G401 (cell line): ENCODE results near the gene HDGFL2. TPM values are rescaled to one million over a fixed set of nuclear protein-coding genes. Genes with fewer than 3 reads are reported as not detected.

Experiments used
- DNase-seq: peaks from one replicate; pipeline ENCODE4 v3.0.0-alpha.2; 2015; ENCODE audit warnings: low spot score
- in situ Hi-C: cut with HindIII; loops from 2 replicates; pipeline ENCODE4 v1.10.0; 2016; ENCODE audit warnings: low sequenced_read_pairs, mixed read lengths
- total RNA-seq: library from RNA; depleted of rRNA; stranded (reverse); fragments of >200 nt; shearing (Covaris generic); gene quantifications from 2 replicates; pipeline ENCODE4 v1.2.3, GENCODE V29; 2014

Gene HDGFL2
- total RNA-seq, 1 experiment from 2014 or later: 106 TPM

DNA sequence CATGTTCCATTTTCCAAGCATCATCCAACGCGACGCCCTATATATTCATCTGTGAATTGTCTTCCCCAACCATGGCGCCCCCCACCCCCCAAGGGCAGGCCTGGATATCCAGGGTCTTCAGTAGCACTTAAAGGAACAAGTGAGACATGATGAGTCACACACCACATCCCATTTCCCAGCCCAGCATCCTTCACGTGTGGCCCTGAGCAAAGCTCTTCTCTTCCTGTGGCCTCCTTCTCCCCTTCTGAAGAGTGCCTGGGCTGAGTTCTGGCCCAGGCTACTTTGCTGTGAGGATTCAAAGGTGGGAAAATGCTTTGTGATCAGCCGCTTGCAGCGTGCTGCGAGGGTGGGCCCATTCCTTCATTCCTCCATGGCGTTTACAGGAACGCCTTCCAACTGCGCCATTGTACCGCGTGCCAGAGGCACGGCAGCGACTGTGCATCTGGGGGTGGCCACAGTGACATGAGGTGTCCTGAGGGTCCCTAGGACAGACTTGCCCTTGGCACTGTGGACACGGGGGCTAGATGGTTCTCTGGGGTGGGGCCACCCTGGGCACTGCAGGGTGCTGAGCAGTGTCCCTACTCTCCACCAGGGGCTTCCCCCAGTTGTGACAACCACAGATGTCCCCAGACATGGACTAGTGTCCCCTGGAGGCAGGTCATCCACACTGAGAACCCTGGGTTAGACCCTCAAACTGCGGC lies 34.5 kb downstream of the HDGFL2 start:
- DNase-seq: no peak
- in situ Hi-C loops: no loop called here

DNA sequence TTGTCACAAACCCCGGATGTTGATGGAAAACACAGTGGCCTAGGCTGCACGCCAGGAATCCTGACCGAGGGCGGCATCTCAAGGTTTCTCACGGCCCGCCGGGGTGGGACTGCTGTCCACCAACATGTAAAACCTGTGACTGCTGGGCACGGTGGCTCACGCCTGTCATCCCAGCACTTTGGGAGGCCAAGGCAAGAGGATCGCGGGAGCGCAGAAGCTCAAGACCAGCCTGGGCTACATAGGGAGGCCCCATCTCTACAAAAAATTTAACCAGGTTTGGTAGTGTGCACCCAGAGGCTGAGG lies 35.0 kb downstream of the HDGFL2 start:
- no peak for DNase-seq
- in situ Hi-C loops: no loop called here

DNA sequence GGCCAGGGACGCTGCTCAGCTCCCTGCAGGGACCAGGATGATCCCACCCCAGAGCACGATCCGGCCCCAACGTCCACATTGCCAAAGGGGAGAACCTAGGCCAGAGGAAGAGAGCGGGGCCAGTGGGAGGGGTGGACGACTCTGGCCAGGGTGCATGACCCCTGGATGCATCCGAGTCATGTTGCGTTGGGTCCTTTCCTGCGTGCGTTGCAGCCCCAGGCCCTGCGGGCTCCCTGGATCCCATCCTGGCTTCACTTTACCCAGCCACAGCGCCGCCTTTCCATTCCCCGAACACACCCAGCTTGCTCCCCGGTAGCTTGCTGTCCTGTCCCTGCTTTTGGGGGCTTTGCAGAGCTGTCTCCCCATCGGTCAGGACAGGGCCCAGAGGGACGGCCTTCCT lies 35.7 kb downstream of the HDGFL2 start:
- no peak for DNase-seq
- in situ Hi-C loops: no loop called here

DNA sequence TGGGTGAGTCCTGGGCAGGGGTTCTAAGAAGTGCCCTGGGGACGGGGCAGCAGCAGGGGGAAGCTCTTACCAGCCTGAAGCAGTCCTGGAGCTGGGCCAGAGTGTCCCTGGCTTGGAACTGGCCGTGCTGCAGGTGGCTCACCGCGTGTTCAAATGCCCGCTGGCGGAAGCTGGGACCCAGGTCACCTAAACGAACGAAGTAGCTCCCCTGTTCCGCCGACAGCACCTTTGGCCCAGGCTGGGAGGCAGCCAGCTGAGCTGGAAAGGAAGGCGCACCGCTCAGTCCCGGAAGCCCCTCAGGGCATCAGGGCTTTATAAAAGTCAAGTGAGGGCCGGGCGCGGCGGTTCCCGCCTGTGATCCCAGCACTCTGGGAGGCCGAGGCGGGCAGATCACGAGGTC lies 36.6 kb downstream of the HDGFL2 start:
- in situ Hi-C loops: no loop called here
- no peak for DNase-seq

DNA sequence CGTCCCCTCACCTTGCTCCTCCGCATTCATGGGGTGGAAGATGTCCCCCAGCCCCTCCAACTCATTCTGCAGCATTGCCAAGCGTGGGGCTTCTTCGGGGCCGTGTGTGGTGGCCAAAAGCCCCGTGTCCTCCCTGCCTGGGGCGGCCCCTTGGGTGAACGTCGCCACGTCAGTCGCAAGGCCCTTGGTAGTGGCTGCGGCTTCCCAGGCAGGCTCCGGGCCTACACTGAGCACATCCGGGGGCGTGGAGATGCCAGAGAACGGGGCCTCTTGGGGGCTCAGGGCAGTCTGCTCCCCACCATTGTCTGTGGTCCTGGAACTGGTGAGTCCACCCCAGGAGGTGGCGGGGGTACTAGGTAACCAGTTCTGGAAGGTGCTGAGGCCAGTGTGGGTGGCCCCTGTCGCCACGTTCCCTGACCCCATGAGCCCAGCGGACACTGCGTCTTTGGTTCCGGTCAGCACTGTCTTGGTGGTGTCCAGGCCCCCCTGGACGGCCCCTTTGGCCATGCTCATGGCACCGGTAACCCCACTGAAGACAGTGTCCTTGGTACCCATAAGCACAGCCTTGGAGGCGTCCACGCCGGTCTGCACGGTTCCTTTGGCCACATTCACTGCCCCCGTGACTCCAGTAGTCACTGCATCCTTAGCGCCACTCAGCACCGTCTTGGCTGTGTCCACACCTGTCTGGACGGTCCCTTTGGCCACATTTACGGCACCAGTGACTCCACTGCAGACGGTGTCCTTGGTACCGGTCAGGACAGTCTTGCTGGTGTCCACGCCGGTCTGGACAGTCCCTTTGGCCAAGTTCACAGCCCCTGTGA lies 38.5 kb downstream of the HDGFL2 start:
- DNase-seq: no peak
- in situ Hi-C loops: no loop called here

DNA sequence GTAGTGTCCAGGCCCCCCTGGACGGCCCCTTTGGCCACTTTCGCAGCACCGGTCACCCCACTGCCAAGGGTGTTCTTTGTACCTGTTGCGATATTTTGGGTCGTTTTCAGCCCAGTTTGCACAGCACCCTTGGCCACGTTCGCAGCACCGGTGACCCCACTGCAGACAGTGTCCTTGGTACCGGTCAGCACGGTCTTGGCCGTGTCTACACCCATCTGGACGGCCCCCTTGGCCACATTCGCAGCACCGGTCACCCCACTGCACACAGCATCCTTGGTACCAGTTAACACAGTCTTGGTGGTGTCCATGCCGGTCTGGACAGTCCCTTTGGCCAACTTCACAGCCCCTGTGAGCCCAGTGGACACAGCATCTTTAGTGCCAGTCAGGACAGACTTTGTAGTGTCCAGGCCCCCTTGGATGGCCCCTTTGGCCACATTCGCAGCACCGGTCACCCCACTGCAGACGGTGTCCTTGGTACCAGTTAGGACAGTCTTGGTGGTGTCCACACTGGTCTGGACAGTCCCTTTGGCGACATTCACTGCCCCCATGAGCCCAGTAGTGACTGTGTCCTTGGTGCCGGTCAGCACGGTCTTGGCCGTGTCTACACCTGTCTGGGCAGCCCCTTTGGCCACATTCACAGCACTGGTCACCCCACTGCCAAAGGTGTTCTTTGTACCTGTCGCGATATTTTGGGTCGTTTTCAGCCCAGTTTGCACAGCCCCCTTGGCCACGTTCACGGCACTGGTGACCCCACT lies 39.4 kb downstream of the HDGFL2 start:
- in situ Hi-C loops: no loop called here
- no peak for DNase-seq

DNA sequence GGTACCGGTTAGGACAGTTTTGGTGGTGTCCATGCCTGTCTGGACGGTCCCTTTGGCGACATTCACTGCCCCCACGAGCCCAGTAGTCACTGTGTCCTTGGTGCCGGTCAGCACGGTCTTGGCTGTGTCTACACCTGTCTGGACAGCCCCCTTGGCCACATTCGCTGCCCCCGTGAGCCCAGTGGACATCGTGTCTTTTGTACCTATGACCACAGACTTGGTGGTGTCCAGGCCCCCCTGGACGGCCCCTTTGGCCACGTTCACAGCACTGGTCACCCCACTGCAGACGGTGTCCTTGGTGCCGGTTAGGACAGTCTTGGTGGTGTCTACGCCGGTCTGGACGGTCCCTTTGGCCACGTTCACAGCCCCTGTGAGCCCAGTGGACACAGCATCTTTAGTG lies 40.0 kb downstream of the HDGFL2 start:
- in situ Hi-C loops: no loop called here
- no peak for DNase-seq

DNA sequence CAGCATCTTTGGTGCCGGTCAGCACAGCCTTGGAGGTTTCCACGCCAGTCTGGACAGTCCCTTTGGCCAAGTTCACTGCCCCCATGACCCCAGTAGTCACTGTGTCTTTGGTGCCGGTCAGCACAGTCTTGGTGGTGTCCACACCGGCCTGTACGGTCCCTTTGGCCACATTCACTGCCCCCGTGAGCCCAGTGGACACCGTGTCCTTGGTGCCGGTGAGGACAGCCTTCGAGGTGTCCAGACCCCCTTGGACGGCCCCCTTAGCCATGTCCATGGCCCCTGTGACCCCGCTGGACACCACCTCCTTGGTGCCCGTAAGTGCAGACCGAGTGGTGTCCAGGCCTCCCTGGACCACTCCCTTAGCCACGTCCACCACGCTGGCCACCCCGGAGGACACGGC lies 41.2 kb downstream of the HDGFL2 start:
- DNase-seq: no peak
- in situ Hi-C loops: no loop called here

DNA sequence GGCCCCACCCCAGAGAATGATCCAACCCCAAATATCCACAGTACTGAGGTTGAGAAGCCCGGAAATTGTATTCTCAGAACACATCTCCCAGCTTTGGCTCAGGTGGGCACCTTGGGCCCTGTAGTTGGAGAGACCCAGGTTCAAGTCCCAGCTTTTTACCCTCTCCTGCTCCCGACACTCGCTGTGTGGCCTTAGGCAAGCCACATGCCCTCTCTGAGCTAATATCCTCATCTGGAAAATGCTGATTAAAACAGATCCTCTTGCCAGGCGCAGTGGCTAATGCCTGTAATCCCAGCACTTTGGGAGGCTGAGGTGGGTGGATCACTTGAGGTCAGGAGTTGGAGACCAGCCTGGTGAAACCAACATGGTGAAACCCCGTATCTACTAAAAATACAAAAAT lies 43.6 kb downstream of the HDGFL2 start:
- in situ Hi-C loops: no loop called here
- no peak for DNase-seq

DNA sequence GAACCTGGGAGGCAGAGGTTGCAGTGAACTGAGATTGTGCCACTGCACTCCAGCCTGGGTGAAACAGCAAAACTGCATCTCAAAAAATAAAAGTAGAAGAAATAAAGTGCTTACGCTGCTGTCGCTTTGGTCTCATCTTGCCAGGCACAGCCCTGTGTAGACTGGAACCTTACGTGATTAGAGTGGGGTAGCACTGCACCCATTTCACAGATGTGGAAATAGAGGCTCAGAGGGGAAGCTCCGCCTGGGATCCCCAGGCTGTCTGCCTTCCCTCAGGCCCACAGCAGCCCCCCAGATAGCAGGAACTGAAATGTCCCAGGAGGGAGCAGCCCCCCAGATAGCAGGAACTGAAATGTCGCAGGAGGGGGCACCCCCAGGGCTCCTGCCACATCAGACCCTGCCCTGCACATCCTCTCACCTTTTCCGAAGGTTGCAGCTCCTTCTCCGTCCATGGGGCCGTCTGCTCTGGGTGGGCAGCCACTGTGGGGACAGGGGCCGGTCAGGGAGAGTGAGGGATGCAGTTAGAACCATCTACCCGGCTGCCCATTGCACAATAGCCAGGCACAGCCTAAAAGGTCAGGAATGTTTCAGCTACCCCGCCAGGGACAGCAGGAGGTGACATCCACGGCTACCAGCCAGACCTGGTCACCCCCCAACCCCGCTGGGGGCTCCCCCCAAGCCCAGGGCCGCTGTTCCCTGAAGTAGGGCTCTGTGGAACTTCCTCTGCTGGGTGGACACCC lies 44.3 kb downstream of the HDGFL2 start:
- no peak for DNase-seq
- in situ Hi-C loops: no loop called here

DNA sequence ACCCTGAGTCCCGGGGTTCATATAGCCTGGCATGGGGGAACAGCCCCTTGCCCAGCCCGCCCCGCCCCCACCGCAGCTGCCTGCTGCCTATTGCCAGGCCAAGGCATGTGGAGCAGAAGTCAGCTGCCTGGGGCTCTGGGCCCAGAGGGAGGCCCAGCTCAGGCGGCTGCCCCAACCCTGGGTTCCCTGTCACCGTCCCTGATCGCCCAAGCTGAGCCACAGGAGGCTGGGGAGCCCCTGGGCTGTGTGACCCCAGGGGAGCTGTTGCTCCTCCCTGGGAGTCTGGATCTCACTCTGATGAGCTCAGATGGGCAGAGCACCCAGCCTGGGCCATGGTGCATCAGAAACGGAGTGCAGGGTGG lies 44.8 kb downstream of the HDGFL2 start:
- in situ Hi-C loops: no loop called here
- no peak for DNase-seq

DNA sequence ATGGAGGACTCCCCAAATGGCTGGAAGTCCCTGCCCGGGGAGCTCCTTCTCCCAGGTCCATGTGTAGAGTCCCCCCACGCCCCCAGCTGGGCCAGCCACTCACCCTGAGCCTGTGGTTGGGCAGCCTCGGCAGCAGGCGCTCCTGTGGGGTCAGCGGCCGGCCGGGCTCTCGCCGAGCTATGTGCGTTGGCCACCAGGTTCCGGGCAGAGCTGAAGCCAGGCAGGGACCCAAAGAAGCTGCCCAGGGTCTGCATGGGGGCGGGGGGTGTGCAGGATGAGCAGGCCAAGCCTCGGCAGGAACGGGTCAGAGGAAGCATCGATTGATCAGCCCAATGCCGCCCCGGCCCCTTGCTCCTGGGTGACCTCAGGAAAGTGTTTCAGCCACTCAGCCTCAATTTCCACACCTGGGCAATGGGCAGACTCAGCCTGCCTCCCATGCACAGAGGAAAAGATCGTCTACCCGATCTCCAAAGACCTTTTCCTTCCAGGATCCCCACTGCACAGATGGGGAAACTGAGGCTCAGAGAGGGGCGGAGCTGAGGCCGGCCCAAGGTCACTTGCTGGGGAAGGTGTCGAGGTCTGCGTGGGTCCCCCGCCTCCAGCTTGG lies 45.5 kb downstream of the HDGFL2 start:
- in situ Hi-C loops: no loop called here
- DNase-seq: no peak

DNA sequence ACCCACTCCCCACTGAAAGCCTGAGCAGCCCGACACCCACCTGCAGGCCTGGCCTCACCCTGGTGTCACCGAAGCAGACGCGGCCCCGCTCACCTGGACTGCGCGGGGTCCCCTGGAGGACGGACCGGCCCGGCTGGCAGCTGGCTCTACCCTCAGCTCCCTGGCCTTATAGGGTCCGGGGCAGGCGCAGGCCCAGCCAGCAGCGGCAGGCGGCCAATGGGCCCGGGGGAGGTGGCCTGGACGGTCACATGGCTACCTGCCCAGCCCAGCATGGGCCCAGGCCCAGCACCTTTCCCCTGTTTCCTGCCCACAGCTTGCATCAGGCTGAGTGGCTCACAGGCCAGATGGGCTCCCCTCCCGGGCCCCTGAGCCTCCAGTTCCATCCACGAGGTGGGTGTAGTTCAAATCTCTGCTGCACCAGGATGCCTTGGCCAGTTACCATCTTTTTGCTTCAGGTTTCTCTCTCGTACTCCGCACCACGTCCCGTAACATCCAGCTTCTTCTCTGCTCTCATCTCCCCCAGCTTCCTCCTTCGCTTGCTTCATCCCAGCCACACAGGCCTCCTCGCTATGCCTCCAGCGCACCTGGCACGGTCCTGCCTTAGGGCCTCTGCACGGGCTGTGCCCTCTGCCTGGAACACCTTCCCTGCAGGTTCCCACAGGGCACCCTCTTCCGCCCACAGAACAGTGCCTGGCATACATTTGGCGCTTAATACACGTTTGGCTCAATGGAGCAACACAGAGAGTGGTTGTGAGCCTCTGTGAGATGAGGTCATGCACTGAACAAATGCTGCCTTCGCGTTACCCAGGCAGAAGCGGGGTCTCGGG lies 46.5 kb downstream of the HDGFL2 start, which contains the start of gene PLIN4:
Gene PLIN4 (minus strand): TSS at position 142 of the 827 bp plus-strand sequence. CDS start 214 bp downstream, outside the sequence.
- no peak for DNase-seq
- in situ Hi-C loops: no loop called here

DNA sequence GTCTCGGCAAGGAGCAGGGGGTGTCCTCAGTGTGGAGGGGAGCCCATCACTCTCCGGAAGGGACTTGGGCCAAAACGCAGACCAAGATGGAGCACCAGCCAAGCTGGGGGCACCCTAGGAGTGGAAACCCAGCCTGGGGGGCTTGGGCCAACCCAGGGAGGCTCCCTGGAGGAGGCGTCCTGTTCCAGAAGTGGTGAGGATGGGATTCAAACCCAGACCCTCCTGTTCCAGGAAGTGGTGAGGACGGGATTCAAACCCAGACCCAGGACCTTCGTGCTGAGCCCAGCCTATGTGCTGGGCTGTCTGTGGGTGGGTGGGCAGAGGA lies 47.0 kb downstream of the HDGFL2 start:
- in situ Hi-C loops: no loop called here
- no peak for DNase-seq

DNA sequence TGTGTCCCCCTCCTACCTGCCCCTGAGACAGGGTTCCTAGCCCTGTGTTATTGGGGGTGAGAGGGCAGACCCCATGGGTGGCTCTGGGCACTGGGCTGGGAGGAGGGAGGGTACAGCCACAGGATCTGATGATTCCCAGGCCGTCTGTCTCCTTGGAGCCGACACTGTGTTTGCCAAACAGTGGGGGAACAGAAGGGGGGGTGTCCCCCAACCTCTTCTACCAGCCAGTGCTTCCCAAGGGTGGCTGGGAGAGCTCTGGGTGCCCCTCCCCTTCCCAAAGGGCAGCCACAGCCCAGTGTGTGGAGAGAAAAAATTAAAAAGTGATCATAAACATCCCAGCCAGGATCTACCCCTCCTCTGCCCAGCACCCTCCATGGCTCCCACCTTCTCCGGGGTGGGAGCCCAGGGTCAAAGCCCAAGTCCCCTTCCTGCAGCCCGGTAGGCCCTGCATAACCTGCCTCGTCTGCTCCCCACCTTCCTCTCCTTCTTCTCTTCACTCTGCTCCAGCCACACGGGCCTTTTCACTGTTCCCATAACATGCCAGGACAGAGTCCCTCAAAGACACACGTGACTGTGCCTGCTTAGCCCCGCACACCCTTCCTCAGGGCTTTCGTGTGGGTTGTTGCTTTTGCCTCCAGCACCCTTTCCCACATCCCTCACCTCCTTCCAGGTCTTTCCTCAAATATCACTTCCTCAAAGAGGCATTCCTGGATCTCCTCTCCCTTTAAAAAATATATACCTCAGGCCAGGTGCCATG lies 47.6 kb downstream of the HDGFL2 start:
- no peak for DNase-seq
- in situ Hi-C loops: no loop called here

DNA sequence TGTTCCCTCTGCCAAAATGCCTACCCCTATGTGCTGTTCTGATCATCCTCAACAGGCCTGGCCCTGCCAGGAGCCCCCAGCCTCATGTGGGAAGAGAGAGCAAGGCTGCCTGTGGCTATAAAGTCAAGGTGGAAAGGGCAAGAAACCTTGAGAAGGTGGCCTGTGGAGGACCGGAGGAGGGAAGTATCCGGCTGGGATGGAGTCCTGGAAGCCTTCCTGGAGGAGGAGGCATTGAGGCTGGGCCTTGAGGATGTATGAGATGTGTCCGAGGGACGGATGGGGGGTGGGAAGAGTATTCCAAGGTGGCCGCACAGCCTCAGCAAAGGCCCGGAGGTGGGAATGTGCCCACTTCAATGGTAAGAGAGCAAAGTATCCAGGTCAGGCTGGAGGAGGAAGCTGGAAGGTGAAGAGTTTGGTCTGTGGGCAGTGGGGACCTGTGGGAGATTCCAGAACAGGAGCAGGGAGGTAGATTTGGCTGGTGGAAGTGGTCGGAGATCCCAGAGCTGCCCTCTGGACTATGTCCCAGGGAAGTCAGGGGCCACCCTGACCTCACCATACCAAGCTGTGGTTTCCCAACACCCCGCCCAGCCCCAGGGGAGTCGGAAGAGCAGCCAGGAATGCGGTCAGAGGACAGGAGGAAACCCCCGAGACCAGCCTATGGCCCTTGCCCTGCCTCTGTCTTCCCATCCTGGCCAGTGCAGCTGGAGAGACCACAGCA lies 49.2 kb downstream of the HDGFL2 start:
- no peak for DNase-seq
- in situ Hi-C loops: no loop called here

DNA sequence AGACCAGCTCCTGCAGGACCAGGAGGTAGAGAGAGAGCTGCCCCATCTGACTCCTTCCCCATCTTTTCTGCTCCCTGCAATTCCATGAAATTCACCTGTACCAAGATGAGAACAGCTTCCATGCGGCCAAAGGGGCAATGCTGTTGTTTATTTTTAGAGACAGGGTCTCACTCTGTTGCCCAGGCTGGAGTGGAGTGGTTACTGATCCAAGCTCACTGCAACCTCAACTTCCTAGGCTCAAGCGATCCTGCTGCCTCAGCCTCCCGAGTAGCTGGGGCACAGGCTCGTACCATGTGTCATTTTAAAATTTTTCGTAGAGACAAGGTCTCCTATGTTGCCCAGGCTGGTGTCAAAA lies 49.8 kb downstream of the HDGFL2 start:
- in situ Hi-C loops: no loop called here
- DNase-seq: no peak
